Liver (tissue), 9 donors: ENCODE results near the gene CFAP299. TPM values are rescaled to one million over a fixed set of nuclear protein-coding genes. Genes with fewer than 3 reads are reported as not detected.

Source experiments
- DNase-seq: peaks from one replicate; pipeline ENCODE4 v3.0.0-alpha.2; 2017; ENCODE audit warnings: low spot score
- H3K27ac ChIP-seq, 2 donors: one replicate each; pipeline ENCODE4 v1.7.0; 2013; ENCODE audit warnings: inconsistent platforms in 2 of 2, low read length in 2 of 2, control low read depth in 1 of 2, low read depth in 1 of 2, mild to moderate bottlenecking in 1 of 2
- H3K27me3 ChIP-seq, 4 donors: one replicate each; pipeline versions ENCODE4 v1.6.1 to v1.7.0; 2013; ENCODE audit warnings: low read length in 3 of 4, inconsistent platforms in 1 of 4, mild to moderate bottlenecking in 1 of 4, moderate library complexity in 1 of 4; ENCODE audit not compliant: control insufficient read depth in 4 of 4, insufficient read depth in 4 of 4
- H3K36me3 ChIP-seq, 4 donors: one replicate each; pipeline versions ENCODE4 v1.6.1 to v1.7.0; 2013; ENCODE audit warnings: low read length in 3 of 4, mild to moderate bottlenecking in 3 of 4, low read depth in 1 of 4, moderate library complexity in 1 of 4; ENCODE audit not compliant: control insufficient read depth in 4 of 4, insufficient read depth in 3 of 4
- H3K4me1 ChIP-seq, 4 donors: one replicate each; pipeline versions ENCODE4 v1.6.1 to v1.7.0; 2013; ENCODE audit warnings: low read length in 3 of 4, mild to moderate bottlenecking in 3 of 4, moderate library complexity in 1 of 4; ENCODE audit not compliant: control insufficient read depth in 4 of 4, insufficient read depth in 4 of 4
- H3K4me3 ChIP-seq, 3 donors: one replicate each; pipeline versions ENCODE4 v1.6.1 to v1.7.0; 2013; ENCODE audit warnings: low read length in 3 of 3, control low read depth in 1 of 3, low read depth in 1 of 3, mild to moderate bottlenecking in 1 of 3
- H3K9ac ChIP-seq, 2 donors: one replicate each; pipeline ENCODE4 v1.7.0; 2013; ENCODE audit warnings: low read length in 2 of 2, mild to moderate bottlenecking in 2 of 2, moderate library complexity in 2 of 2, control low read depth in 1 of 2, low read depth in 1 of 2
- H3K9me3 ChIP-seq, 4 donors: one replicate each; pipeline versions ENCODE4 v1.6.1 to v1.7.0; 2013; ENCODE audit warnings: low read length in 3 of 4; ENCODE audit not compliant: control insufficient read depth in 4 of 4
- ATF3 ChIP-seq: IDR thresholded peaks from 2 replicates; pipeline ENCODE4 v1.6.1; 2016; ENCODE audit warnings: antibody characterized with exemption
- CTCF ChIP-seq: fragments of 150-350 bp; IDR thresholded peaks from 2 replicates; pipeline ENCODE4 v1.5.1; 2017; ENCODE audit warnings: improper control_type of control experiment, low read depth, low read length; ENCODE audit not compliant: missing input control
- GABPA ChIP-seq, 2 donors: IDR thresholded peaks in 1 of 2; conservative IDR thresholded peaks in 1 of 2; 2 replicates each; pipeline ENCODE4 v1.6.1; 2016; ENCODE audit warnings: antibody characterized with exemption in 2 of 2, mild to moderate bottlenecking in 1 of 2, moderate library complexity in 1 of 2
- HNF4A ChIP-seq, 2 donors: conservative IDR thresholded peaks; 2 replicates each; pipeline ENCODE4 v1.6.1; 2016; ENCODE audit warnings: antibody characterized with exemption in 2 of 2, mild to moderate bottlenecking in 2 of 2
- HNF4G ChIP-seq: IDR thresholded peaks from 2 replicates; pipeline ENCODE4 v1.6.1; 2016; ENCODE audit warnings: antibody characterized with exemption
- MAX ChIP-seq: IDR thresholded peaks from 2 replicates; pipeline ENCODE4 v1.6.1; 2016; ENCODE audit warnings: antibody characterized with exemption
- RAD21 ChIP-seq, 2 donors: IDR thresholded peaks; 2 replicates each; pipeline ENCODE4 v1.6.1; 2016; ENCODE audit warnings: antibody characterized with exemption in 2 of 2, mild to moderate bottlenecking in 2 of 2
- REST ChIP-seq: IDR thresholded peaks from 2 replicates; pipeline ENCODE4 v1.6.1; 2016; ENCODE audit warnings: antibody characterized with exemption, mild to moderate bottlenecking
- SP1 ChIP-seq: IDR thresholded peaks from 2 replicates; pipeline ENCODE4 v1.6.1; 2018; ENCODE audit warnings: antibody characterized with exemption, mild to moderate bottlenecking
- ZBTB33 ChIP-seq: IDR thresholded peaks from 2 replicates; pipeline ENCODE4 v1.6.1; 2016; ENCODE audit warnings: antibody characterized with exemption
- WGBS: extraction: QIAGEN DNeasy Blood & Tissue Kit; methylation state at CpG from one replicate; pipeline ENCODE4 v1.1.7; 2013; 5-methylcytosine and 5-hydroxymethylcytosine counted together
- polyA plus RNA-seq, 2 donors: library from polyadenylated mRNA; stranded (reverse) in 1 of 2; unstranded in 1 of 2; fragments of 200-250 nt in 1 of 2; fragments of >200 nt in 1 of 2; fragmentation: Nextera tagmentation in 1 of 2; extraction: Ambion mirVana in 1 of 2; gene quantifications; one replicate each; pipeline versions ENCODE4 v1.2.1 to v1.2.3, GENCODE V29; 2013 to 2015
- total RNA-seq, 2 donors: library from RNA; depleted of rRNA; stranded (reverse); fragments of >200 nt; gene quantifications; one replicate each; pipeline ENCODE4 v1.2.3, GENCODE V29; 2014
- donor health status: healthy.
- donor health status: healthy.
- donor health status: healthy.
- donor health status: healthy.
- donor health status: healthy.

Gene CFAP299
- total and polyA plus RNA-seq, 4 donors: not detected

GRCh38 chr4:80989921-80990544, 654.5 kb downstream of the CFAP299 start:
- 5% methylated on average over 2 of the region's 2 CpGs for WGBS
- no peak overlapping the region for H3K9ac ChIP-seq
- TF ChIP-seq SP1: no peak
- TF ChIP-seq RAD21 (IDR thresholded peaks at IDR 0.05): peak; percentile 81
- no peak for TF ChIP-seq REST
- no peak for TF ChIP-seq GABPA (IDR thresholded peaks at IDR 0.05 in 1 of 2, conservative IDR thresholded peaks at IDR 0.05 in 1 of 2)
- no peak for TF ChIP-seq MAX
- peak; percentile 62 for TF ChIP-seq CTCF
- TF ChIP-seq HNF4G: no peak
- peaks cover 0 to 3% (median 1%) of the 10 kb centered on the region in 4 donors for H3K27me3 ChIP-seq
- H3K4me1 ChIP-seq: no peaks in the 10 kb centered on the region
- no peak for DNase-seq
- no peaks in the 10 kb centered on the region for H3K36me3 ChIP-seq
- H3K4me3 ChIP-seq: no peak overlapping the region
- H3K9me3 ChIP-seq: no peaks in the 10 kb centered on the region
- no peak overlapping the region for H3K27ac ChIP-seq

- 46% methylated on average over 2 of the region's 2 CpGs for WGBS
- no peak for TF ChIP-seq SP1
- TF ChIP-seq ZBTB33: no peak
- TF ChIP-seq CTCF: no peak
- TF ChIP-seq ATF3: no peak
- no peak for TF ChIP-seq REST
- TF ChIP-seq HNF4A (conservative IDR thresholded peaks at IDR 0.05): no peak
- Histone ChIP-seq H3K9me3 (no peaks in the 10 kb centered on the region), H3K4me3 (no peak overlapping the region), H3K9ac (no peak overlapping the region), H3K36me3 (no peaks in the 10 kb centered on the region), H3K4me1 (no peaks in the 10 kb centered on the region), H3K27me3 (peaks cover 0 to 3% (median 1%) of the 10 kb centered on the region in 4 donors), H3K27ac (no peak overlapping the region)
- no peak for DNase-seq
These were observed 655.3 kb downstream of the CFAP299 start for GRCh38 chr4:80990851-80991250.
